Mesenchymal stem cell (in vitro differentiated cells and primary cell): Measurements from ENCODE around the gene ZNF692. TPM values are rescaled to one million over a fixed set of nuclear protein-coding genes. Genes with fewer than 3 reads are reported as not detected.
A peak's percentile ranks its signal among the peaks of the same experiment; 100 is the strongest.

ENCODE experiments used
- DNase-seq: peaks from one replicate; pipeline ENCODE4 v3.0.0-alpha.2; 2013
- H2AFZ ChIP-seq: one replicate; pipeline ENCODE4 v1.6.1; 2013; ENCODE audit warnings: low read depth, mild to moderate bottlenecking, control low read depth, inconsistent platforms, low read length, moderate library complexity
- H2AK5ac ChIP-seq: 2 replicates; pipeline ENCODE4 v1.6.1; 2013; ENCODE audit warnings: low read length, moderate library complexity, mild to moderate bottlenecking, inconsistent platforms; ENCODE audit not compliant: severe bottlenecking
- H2BK120ac ChIP-seq: one replicate; pipeline ENCODE4 v1.6.1; 2013; ENCODE audit warnings: low read depth, mild to moderate bottlenecking, inconsistent platforms, low read length, moderate library complexity
- H2BK12ac ChIP-seq, 2 experiments: one replicate each; pipeline ENCODE4 v1.6.1; 2013; ENCODE audit warnings: inconsistent platforms in 2 of 2, low read length in 2 of 2, mild to moderate bottlenecking in 2 of 2, moderate library complexity in 2 of 2, control low read depth in 1 of 2
- H2BK15ac ChIP-seq: one replicate; pipeline ENCODE4 v1.6.1; 2013; ENCODE audit warnings: mild to moderate bottlenecking, low read depth, inconsistent platforms; ENCODE audit not compliant: poor library complexity, severe bottlenecking
- H2BK5ac ChIP-seq: 2 replicates; pipeline ENCODE4 v1.6.1; 2013; ENCODE audit warnings: low read depth, mild to moderate bottlenecking, low read length, control low read depth, inconsistent platforms; ENCODE audit not compliant: poor library complexity, severe bottlenecking
- H3K14ac ChIP-seq, 2 experiments: one replicate each; pipeline ENCODE4 v1.6.1; 2013; ENCODE audit warnings: inconsistent platforms in 2 of 2, low read length in 2 of 2, control low read depth in 1 of 2, mild to moderate bottlenecking in 1 of 2, moderate library complexity in 1 of 2
- H3K18ac ChIP-seq, 2 experiments: one replicate each; pipeline ENCODE4 v1.6.1; 2013; ENCODE audit warnings: inconsistent platforms in 2 of 2, low read length in 2 of 2, control low read depth in 1 of 2, low read depth in 1 of 2, mild to moderate bottlenecking in 1 of 2
- H3K23ac ChIP-seq, 2 experiments: one replicate each; pipeline ENCODE4 v1.6.1; 2013; ENCODE audit warnings: inconsistent platforms in 2 of 2, low read length in 2 of 2, mild to moderate bottlenecking in 2 of 2, moderate library complexity in 2 of 2, control low read depth in 1 of 2
- H3K27ac ChIP-seq: 2 replicates; pipeline ENCODE4 v1.5.1; 2013; ENCODE audit warnings: mild to moderate bottlenecking, moderate library complexity, low read length, control low read depth, inconsistent platforms; ENCODE audit not compliant: poor library complexity, severe bottlenecking
- H3K27me3 ChIP-seq, 2 experiments: 2 replicates each; pipeline versions ENCODE4 v1.6.1 to v1.7.0; 2013; ENCODE audit warnings: low read length in 2 of 2, mild to moderate bottlenecking in 2 of 2, moderate library complexity in 2 of 2, control low read depth in 1 of 2, inconsistent platforms in 1 of 2; ENCODE audit not compliant: control insufficient read depth in 1 of 2, insufficient read depth in 1 of 2
- H3K36me3 ChIP-seq, 2 experiments: 2 replicates each; pipeline versions ENCODE4 v1.6.1 to v1.7.0; 2013; ENCODE audit warnings: low read length in 2 of 2, control low read depth in 1 of 2, inconsistent platforms in 1 of 2, low read depth in 1 of 2, mild to moderate bottlenecking in 1 of 2; ENCODE audit not compliant: insufficient read depth in 2 of 2, control insufficient read depth in 1 of 2
- H3K4ac ChIP-seq, 2 experiments: one replicate each; pipeline ENCODE4 v1.6.1; 2013; ENCODE audit warnings: inconsistent platforms in 2 of 2, low read length in 2 of 2, mild to moderate bottlenecking in 2 of 2, moderate library complexity in 2 of 2, control low read depth in 1 of 2, low read depth in 1 of 2
- H3K4me1 ChIP-seq: 2 replicates; pipeline ENCODE4 v1.6.1; 2013; ENCODE audit warnings: low read depth, low read length, control low read depth; ENCODE audit not compliant: control insufficient read depth, insufficient read depth
- H3K4me2 ChIP-seq: 2 replicates; pipeline ENCODE4 v1.6.1; 2013; ENCODE audit warnings: low read length, mild to moderate bottlenecking, inconsistent platforms; ENCODE audit not compliant: poor library complexity, severe bottlenecking
- H3K4me3 ChIP-seq, 2 experiments: 2 replicates each; pipeline versions ENCODE4 v1.5.1 to v1.7.0; 2013; ENCODE audit warnings: low read length in 2 of 2, mild to moderate bottlenecking in 2 of 2, control low read depth in 1 of 2, low read depth in 1 of 2; ENCODE audit not compliant: insufficient read depth in 1 of 2
- H3K79me1 ChIP-seq: replicated peaks from 2 replicates; pipeline ENCODE4 v1.6.1; 2013; ENCODE audit warnings: mild to moderate bottlenecking, control low read depth, low read length, inconsistent platforms; ENCODE audit not compliant: poor library complexity, severe bottlenecking
- H3K9ac ChIP-seq: 2 replicates; pipeline ENCODE4 v1.7.0; 2013; ENCODE audit warnings: mild to moderate bottlenecking, low read length, moderate library complexity
- H3K9me3 ChIP-seq: 2 replicates; pipeline ENCODE4 v1.7.0; 2013; ENCODE audit warnings: mild to moderate bottlenecking, low read length; ENCODE audit not compliant: control insufficient read depth
- H4K8ac ChIP-seq: one replicate; pipeline ENCODE4 v1.6.1; 2013; ENCODE audit warnings: inconsistent platforms, mild to moderate bottlenecking, low read length, moderate library complexity
- H4K91ac ChIP-seq: one replicate; pipeline ENCODE4 v1.6.1; 2013; ENCODE audit warnings: mild to moderate bottlenecking, low read length, inconsistent platforms
- WGBS: methylation state at CpG from one replicate; pipeline ENCODE4 v1.1.7; 2013; ENCODE audit warnings: mixed read lengths; 5-methylcytosine and 5-hydroxymethylcytosine counted together
- polyA plus RNA-seq, 2 experiments: library from polyadenylated mRNA; stranded (reverse); fragments of 200-250 nt; gene quantifications; one replicate each; pipeline ENCODE4 v1.2.3, GENCODE V29; 2013

Gene ZNF692
- 10.4 TPM for polyA plus RNA-seq (2013, experiment 1 of 2)
- 10.5 TPM for polyA plus RNA-seq (2013, experiment 2 of 2)

- Histone ChIP-seq H3K4me2 (peak within 1 kb of the TSS; percentile 94), H3K18ac (peak within 1 kb of the TSS; percentile 85 to 92), H2AFZ (peak within 1 kb of the TSS; percentile 79), H2BK15ac (peak within 1 kb of the TSS; percentile 89), H2BK5ac (no peak within 1 kb of the TSS), H3K4ac (peak within 1 kb of the TSS; percentile 74 to 91), H3K27me3 (no peaks in the 10 kb centered on the region), H3K4me3 (peak within 1 kb of the TSS; percentile 65 to 86), H4K8ac (peak within 1 kb of the TSS; percentile 99), H3K4me1 (peaks cover 32% of the 10 kb centered on the region), H3K9me3 (no peaks in the 10 kb centered on the region), H3K9ac (peak within 1 kb of the TSS; percentile 92), H3K36me3 (peaks cover 16% of the 10 kb centered on the region in 2 experiments), H3K23ac (peak within 1 kb of the TSS in 1 of 2 experiments; percentile 34), H2BK120ac (peak within 1 kb of the TSS; percentile 55), H3K27ac (peak within 1 kb of the TSS; percentile 55), H4K91ac (peak within 1 kb of the TSS; percentile 87), H3K79me1 (peaks cover 31% of the 10 kb centered on the region), H3K14ac (peak within 1 kb of the TSS in 1 of 2 experiments; percentile 5), H2AK5ac (peak within 1 kb of the TSS; percentile 74), H2BK12ac (peak within 1 kb of the TSS; percentile 31 to 67)
- DNase-seq, result peak; percentile 97
- 10% methylated on average over 50 of the region's 62 CpGs for whole genome bisulfite sequencing
Measured at GRCh38 chr1:248858891-248859889, at the start of gene ZNF692. ZNF692 (minus strand) TSS chr1:248859085; CDS start chr1:248858309, 776 bp downstream.

- Histone ChIP-seq H4K91ac (peak overlapping the region; percentile 50), H3K14ac (no peak overlapping the region), H2BK5ac (no peak overlapping the region), H4K8ac (peak overlapping the region; percentile 80), H3K27ac (peak overlapping the region; percentile 91), H3K4me3 (peak overlapping the region; percentile 65 to 94), H3K4me2 (peak overlapping the region; percentile 94), H3K9ac (peak overlapping the region; percentile 97), H3K23ac (no peak overlapping the region), H2AFZ (no peak overlapping the region), H3K4me1 (peaks cover 2% of the 10 kb centered on the region), H2BK12ac (no peak overlapping the region), H3K9me3 (no peaks in the 10 kb centered on the region), H3K4ac (peak overlapping the region in 1 of 2 experiments; percentile 33), H3K18ac (peak overlapping the region; percentile 90 to 94), H2AK5ac (peak overlapping the region; percentile 87), H3K27me3 (no peaks in the 10 kb centered on the region), H2BK15ac (peak overlapping the region; percentile 23), H2BK120ac (no peak overlapping the region), H3K36me3 (peaks cover 0 to 3% of the 10 kb centered on the region in 2 experiments), H3K79me1 (peaks cover 33% of the 10 kb centered on the region)
- WGBS, result 27% methylated on average over 18 of the region's 18 CpGs
- DNase-seq, result no peak
Measured at GRCh38 chr1:248906753-248907661, 48.1 kb upstream of the ZNF692 start.

GRCh38 chr1:248906009-248906752, 47.3 kb upstream of the ZNF692 start, which contains the start of gene PGBD2:
PGBD2 (plus strand) TSS chr1:248906235; CDS start chr1:248913863, 7,628 bp downstream.
- H3K4ac ChIP-seq, result peak within 1 kb of the TSS; percentile 60 to 98
- H3K9me3 ChIP-seq, result no peaks in the 10 kb centered on the region
- peaks cover 2% of the 10 kb centered on the region for H3K4me1 ChIP-seq
- WGBS, result under 1% methylated on average over 53 of the region's 80 CpGs
- H2AK5ac ChIP-seq, result peak within 1 kb of the TSS; percentile 75
- H2BK120ac ChIP-seq, result peak within 1 kb of the TSS; percentile 42
- peak within 1 kb of the TSS; percentile 76 to 94 for H3K4me3 ChIP-seq
- peak within 1 kb of the TSS; percentile 94 for H3K4me2 ChIP-seq
- peaks cover 0 to 3% of the 10 kb centered on the region in 2 experiments for H3K27me3 ChIP-seq
- H3K18ac ChIP-seq, result peak within 1 kb of the TSS; percentile 96 to 100
- no peak within 1 kb of the TSS for H3K23ac ChIP-seq
- peak within 1 kb of the TSS in 1 of 2 experiments; percentile 94 for H3K14ac ChIP-seq
- H4K8ac ChIP-seq, result peak within 1 kb of the TSS; percentile 100
- H2BK15ac ChIP-seq, result peak within 1 kb of the TSS; percentile 23
- H4K91ac ChIP-seq, result peak within 1 kb of the TSS; percentile 99
- peak within 1 kb of the TSS in 1 of 2 experiments; percentile 46 for H2BK12ac ChIP-seq
- H2AFZ ChIP-seq, result peak within 1 kb of the TSS; percentile 93
- peaks cover 0 to 3% of the 10 kb centered on the region in 2 experiments for H3K36me3 ChIP-seq
- H3K27ac ChIP-seq, result peak within 1 kb of the TSS; percentile 91
- H3K79me1 ChIP-seq, result peaks cover 29% of the 10 kb centered on the region
- H3K9ac ChIP-seq, result peak within 1 kb of the TSS; percentile 97
- DNase-seq, result peak; percentile 90
- H2BK5ac ChIP-seq, result peak within 1 kb of the TSS; percentile 60
